Activated gamma-delta T cell (primary cell): ENCODE data around the gene EIF2S2.
A peak's percentile ranks its signal among the peaks of the same experiment; 100 is the strongest.
"Not testable (repeated sequence)": the region's sequence is repeated elsewhere in the genome, so short reads cannot be mapped to it uniquely, and the experiment has no call there.

Experiments
- DNase-seq: peaks from one replicate; lab custom pipeline; 2025; lab: John Stamatoyannopoulos, UW
- total RNA-seq, 2 donors: gene quantifications; one replicate each; lab custom pipeline; 2026; lab: John Stamatoyannopoulos, UW

The EIF2S2 gene
- total RNA-seq: 144 to 160 reads per million in 2 donors

GRCh38 chr20:34111702-34112599 lies at the start of gene EIF2S2:
EIF2S2 (minus strand) TSS chr20:34112243; CDS start chr20:34112110, 133 bp downstream.
- DNase-seq: peak; percentile 91

GRCh38 chr20:34157697-34158096 lies 45.7 kb upstream of the EIF2S2 start:
- not testable (repeated sequence) for DNase-seq

- DNase-seq: no peak
These were observed 43.8 kb upstream of the EIF2S2 start for GRCh38 chr20:34155836-34156235.

- not testable (repeated sequence) for DNase-seq
These were observed 41.1 kb upstream of the EIF2S2 start for GRCh38 chr20:34153169-34153568.

- DNase-seq: not testable (repeated sequence)
These were observed 40.0 kb upstream of the EIF2S2 start for GRCh38 chr20:34152073-34152472.

GRCh38 chr20:34150306-34151000 lies 38.4 kb upstream of the EIF2S2 start:
- DNase-seq: no peak

GRCh38 chr20:34145280-34145819 lies 33.3 kb upstream of the EIF2S2 start:
- no peak for DNase-seq

GRCh38 chr20:34143951-34144350 lies 31.9 kb upstream of the EIF2S2 start:
- DNase-seq: no peak

- no peak for DNase-seq
These were observed 30.1 kb upstream of the EIF2S2 start for GRCh38 chr20:34142121-34142520.

GRCh38 chr20:34141293-34141692 lies 29.2 kb upstream of the EIF2S2 start:
- DNase-seq: no peak

GRCh38 chr20:34135525-34136275 lies 23.7 kb upstream of the EIF2S2 start:
- not testable (repeated sequence) for DNase-seq

GRCh38 chr20:34133365-34133860 lies 21.4 kb upstream of the EIF2S2 start:
- not testable (repeated sequence) for DNase-seq

- DNase-seq: not testable (repeated sequence)
These were observed 20.9 kb upstream of the EIF2S2 start for GRCh38 chr20:34132943-34133342.

- DNase-seq: not testable (repeated sequence)
These were observed 20.4 kb upstream of the EIF2S2 start for GRCh38 chr20:34132491-34132890.

- no peak for DNase-seq
These were observed 19.4 kb upstream of the EIF2S2 start for GRCh38 chr20:34131491-34131890.

GRCh38 chr20:34129518-34130162 lies 17.6 kb upstream of the EIF2S2 start:
- DNase-seq: no peak

GRCh38 chr20:34127792-34128191 lies 15.7 kb upstream of the EIF2S2 start:
- no peak for DNase-seq

GRCh38 chr20:34124469-34125249 lies 12.6 kb upstream of the EIF2S2 start:
- DNase-seq: no peak

GRCh38 chr20:34123309-34123708 lies 11.3 kb upstream of the EIF2S2 start:
- no peak for DNase-seq

GRCh38 chr20:34122274-34122980 lies 10.4 kb upstream of the EIF2S2 start:
- DNase-seq: no peak
